ENCODE data around the gene ESR2.
"Not testable (repeated sequence)": the region's sequence is repeated elsewhere in the genome, so short reads cannot be mapped to it uniquely, and the experiment has no call there.

ESR2 gene

GRCh38 chr14:64049616-64050381 lies 244.4 kb downstream of the ESR2 start:
- DNase-seq: no peak
- no peak overlapping the region for H3K4me3 ChIP-seq (ENCODE audit: low read depth, low read length)
- in situ Hi-C loops (cut with HindIII; ENCODE audit: low pct_ligation_motif_present, low sequenced_read_pairs): no loop called here
- no peaks in the 10 kb centered on the region for H3K27me3 ChIP-seq (replicated peaks)
- H3K36me3 ChIP-seq (replicated peaks): no peaks in the 10 kb centered on the region
- TF ChIP-seq CTCF (IDR thresholded peaks at IDR 0.05; ENCODE audit: low read depth, low read length, missing control alignments): no peak
- H3K27ac ChIP-seq: no peak overlapping the region

- no peaks in the 10 kb centered on the region for H3K27me3 ChIP-seq (replicated peaks)
- no peaks in the 10 kb centered on the region for H3K36me3 ChIP-seq (replicated peaks)
- in situ Hi-C loops (cut with HindIII; ENCODE audit: low pct_ligation_motif_present, low sequenced_read_pairs): no loop called here
- TF ChIP-seq CTCF (IDR thresholded peaks at IDR 0.05; ENCODE audit: low read depth, low read length, missing control alignments): no peak
- no peak overlapping the region for H3K27ac ChIP-seq
- no peak for DNase-seq
- no peak overlapping the region for H3K4me3 ChIP-seq (ENCODE audit: low read depth, low read length)
These were observed 249.1 kb downstream of the ESR2 start for GRCh38 chr14:64045091-64045490.

- H3K27ac ChIP-seq; DNase-seq; H3K27me3 ChIP-seq (replicated peaks); in situ Hi-C loops (cut with HindIII; ENCODE audit: low pct_ligation_motif_present, low sequenced_read_pairs); H3K36me3 ChIP-seq (replicated peaks); H3K4me3 ChIP-seq (ENCODE audit: low read depth, low read length): not testable (repeated sequence)
These were observed 250.9 kb downstream of the ESR2 start for GRCh38 chr14:64043296-64043695.

- no peaks in the 10 kb centered on the region for H3K36me3 ChIP-seq (replicated peaks)
- no peak overlapping the region for H3K4me3 ChIP-seq (ENCODE audit: low read depth, low read length)
- H3K27me3 ChIP-seq (replicated peaks): no peaks in the 10 kb centered on the region
- H3K27ac ChIP-seq: no peak overlapping the region
- in situ Hi-C loops (cut with HindIII; ENCODE audit: low pct_ligation_motif_present, low sequenced_read_pairs): no loop called here
- no peak for TF ChIP-seq CTCF (IDR thresholded peaks at IDR 0.05; ENCODE audit: low read depth, low read length, missing control alignments)
- DNase-seq: no peak
These were observed 254.1 kb downstream of the ESR2 start for GRCh38 chr14:64040044-64040443.

GRCh38 chr14:64038841-64039542 lies 255.2 kb downstream of the ESR2 start:
- in situ Hi-C loops (cut with HindIII; ENCODE audit: low pct_ligation_motif_present, low sequenced_read_pairs): no loop called here
- DNase-seq: no peak
- no peaks in the 10 kb centered on the region for H3K36me3 ChIP-seq (replicated peaks)
- H3K27ac ChIP-seq: no peak overlapping the region
- H3K4me3 ChIP-seq (ENCODE audit: low read depth, low read length): no peak overlapping the region
- TF ChIP-seq CTCF (IDR thresholded peaks at IDR 0.05; ENCODE audit: low read depth, low read length, missing control alignments): no peak
- no peaks in the 10 kb centered on the region for H3K27me3 ChIP-seq (replicated peaks)

GRCh38 chr14:64037869-64038745 lies 256.1 kb downstream of the ESR2 start:
- H3K4me3 ChIP-seq (ENCODE audit: low read depth, low read length); in situ Hi-C loops (cut with HindIII; ENCODE audit: low pct_ligation_motif_present, low sequenced_read_pairs); DNase-seq; H3K27me3 ChIP-seq (replicated peaks); H3K36me3 ChIP-seq (replicated peaks); H3K27ac ChIP-seq: not testable (repeated sequence)

Data from brain microvascular endothelial cell (primary cell).